D721Med (cell line): ENCODE results near the gene FOSL1.

Source experiments
- DNase-seq: peaks from one replicate; pipeline ENCODE4 v3.0.0; 2011; ENCODE audit warnings: low spot score; ENCODE audit not compliant: insufficient read length
- FAIRE-seq: peaks from 2 replicates; lab custom pipeline; 2011; peaks lifted over from hg19 to GRCh38; lab: Jason Lieb, UNC
- TF ChIP-seq, protein P1 (sequence below): IDR thresholded peaks from 2 replicates; pipeline ENCODE4 v1.5.1; 2012; ENCODE audit warnings: mild to moderate bottlenecking, control low read depth; ENCODE audit not compliant: insufficient read depth; ENCODE audit errors: missing control alignments

The FOSL1 gene

DNA sequence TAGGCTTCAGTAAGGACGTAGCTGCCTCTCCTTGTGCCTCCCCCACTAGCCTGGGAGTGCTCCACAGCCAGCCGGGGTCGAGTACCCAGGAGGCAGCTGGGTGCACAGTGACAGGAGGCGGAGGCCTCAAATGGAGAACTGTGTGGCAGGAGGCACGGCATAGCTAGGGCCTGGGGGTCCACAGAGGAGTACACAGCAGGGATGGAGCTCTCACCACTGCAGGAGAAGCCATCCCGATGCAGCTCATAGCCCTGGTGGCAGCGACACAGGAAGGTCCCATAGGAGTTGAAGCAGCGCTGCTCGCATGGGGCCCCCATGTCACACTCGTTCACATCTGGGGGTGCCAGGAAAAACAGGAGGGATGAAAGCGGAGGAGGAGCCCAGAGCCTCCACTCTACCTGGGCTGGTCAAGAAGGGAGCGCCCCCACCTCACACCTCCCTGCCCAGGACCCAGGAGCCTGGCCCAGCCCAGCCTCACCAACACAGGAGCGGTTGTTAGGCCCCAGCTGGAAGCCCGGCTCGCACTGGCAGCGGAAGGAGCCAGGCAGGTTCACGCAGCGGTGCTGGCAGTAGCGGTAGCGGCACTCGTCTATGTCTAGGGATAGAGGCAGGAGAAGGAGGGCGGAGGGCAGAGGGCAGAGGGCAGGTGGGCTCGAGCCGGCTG lies 30.4 kb downstream of the FOSL1 start:
- TF ChIP-seq, protein P1, sequence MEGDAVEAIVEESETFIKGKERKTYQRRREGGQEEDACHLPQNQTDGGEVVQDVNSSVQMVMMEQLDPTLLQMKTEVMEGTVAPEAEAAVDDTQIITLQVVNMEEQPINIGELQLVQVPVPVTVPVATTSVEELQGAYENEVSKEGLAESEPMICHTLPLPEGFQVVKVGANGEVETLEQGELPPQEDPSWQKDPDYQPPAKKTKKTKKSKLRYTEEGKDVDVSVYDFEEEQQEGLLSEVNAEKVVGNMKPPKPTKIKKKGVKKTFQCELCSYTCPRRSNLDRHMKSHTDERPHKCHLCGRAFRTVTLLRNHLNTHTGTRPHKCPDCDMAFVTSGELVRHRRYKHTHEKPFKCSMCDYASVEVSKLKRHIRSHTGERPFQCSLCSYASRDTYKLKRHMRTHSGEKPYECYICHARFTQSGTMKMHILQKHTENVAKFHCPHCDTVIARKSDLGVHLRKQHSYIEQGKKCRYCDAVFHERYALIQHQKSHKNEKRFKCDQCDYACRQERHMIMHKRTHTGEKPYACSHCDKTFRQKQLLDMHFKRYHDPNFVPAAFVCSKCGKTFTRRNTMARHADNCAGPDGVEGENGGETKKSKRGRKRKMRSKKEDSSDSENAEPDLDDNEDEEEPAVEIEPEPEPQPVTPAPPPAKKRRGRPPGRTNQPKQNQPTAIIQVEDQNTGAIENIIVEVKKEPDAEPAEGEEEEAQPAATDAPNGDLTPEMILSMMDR: no peak
- FAIRE-seq: no peak
- no peak for DNase-seq

DNA sequence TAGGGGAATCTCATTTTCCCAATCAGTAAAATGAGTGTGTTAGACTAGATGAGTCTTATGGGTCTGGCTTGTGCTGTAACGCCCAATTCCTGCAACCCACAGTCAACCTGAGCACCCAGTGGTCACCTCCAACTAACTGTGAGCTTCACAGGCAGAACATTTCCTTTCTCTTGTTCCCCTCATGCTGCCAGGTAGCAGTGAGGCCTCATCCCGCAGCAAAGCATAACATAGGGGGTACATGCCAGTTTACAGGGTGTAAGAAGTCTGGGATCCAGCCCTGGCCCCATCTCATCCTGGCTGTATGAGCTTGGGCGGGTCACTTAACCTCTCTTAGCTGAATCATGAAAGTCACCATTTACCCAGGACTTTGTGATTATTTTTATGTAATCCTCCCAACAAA lies 31.3 kb downstream of the FOSL1 start:
- FAIRE-seq (no peak), DNase-seq (no peak)
- TF ChIP-seq, protein P1: no peak

DNA sequence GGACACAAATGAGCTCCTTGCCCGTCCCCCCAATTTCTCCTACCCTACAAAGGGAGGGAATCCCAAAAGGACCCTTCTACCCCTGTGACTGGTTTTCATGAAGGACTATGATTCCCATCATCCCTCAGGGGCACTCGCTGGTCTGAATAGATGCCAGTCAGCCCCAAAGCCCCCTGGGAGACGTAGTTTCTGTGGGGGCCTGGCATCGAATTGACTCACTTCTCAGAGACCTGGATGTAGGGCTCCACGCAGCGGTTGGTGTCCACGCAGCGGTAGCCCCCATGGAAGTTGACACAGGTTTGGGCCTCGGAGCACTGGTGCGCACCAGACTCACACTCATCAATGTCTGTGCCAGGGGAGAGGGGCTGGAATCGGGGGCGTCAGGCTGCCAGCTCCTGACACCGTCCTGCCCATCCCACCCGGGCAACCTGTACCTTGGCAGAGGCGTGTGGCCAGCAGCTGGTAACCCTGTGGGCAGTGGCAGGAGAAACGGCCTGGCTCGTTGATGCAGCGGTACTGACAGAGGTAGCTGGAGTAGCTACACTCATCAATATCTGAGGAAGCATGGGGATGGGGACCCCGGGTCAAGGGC lies 32.0 kb downstream of the FOSL1 start:
- FAIRE-seq (no peak), DNase-seq (no peak)
- TF ChIP-seq, protein P1: no peak

DNA sequence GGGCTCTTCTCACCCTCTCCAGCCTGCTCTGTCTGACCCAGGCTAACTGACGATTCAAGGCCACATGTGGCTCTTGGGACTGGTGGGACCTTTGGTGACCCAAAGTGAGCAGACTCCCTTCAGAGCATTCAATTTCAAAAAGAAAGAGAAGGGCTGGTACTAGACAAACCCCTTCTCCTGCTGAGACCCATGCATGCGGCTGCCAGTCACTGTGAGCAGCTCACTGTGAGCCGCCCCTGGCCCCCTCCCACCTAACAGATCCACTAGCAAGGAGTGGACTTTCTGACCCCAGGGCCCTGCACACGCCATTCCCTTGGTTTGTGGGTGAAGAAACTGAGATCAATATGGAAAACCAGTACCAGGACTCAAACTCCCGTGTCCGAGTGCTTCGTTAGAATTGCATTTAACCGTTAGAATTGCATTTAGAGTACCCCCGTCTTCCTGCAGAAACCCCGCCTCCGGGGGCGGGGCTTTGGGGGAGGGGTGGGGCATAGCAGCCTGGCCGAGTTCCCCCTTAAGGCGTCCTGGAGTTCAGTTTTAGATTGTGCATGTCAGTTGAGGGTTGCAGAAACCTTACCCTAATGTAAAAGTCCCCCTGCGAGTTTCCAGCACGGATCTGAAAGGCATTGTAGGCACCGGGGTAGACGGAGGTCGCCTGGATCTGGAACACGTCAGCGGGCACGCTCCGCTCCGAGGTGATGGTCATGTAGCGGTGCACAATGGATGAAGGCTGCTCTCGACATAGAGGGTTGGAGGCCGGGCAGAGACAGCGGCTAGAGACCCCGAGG lies 32.7 kb downstream of the FOSL1 start:
- DNase-seq (no peak), FAIRE-seq (no peak)
- TF ChIP-seq, protein P1: no peak

DNA sequence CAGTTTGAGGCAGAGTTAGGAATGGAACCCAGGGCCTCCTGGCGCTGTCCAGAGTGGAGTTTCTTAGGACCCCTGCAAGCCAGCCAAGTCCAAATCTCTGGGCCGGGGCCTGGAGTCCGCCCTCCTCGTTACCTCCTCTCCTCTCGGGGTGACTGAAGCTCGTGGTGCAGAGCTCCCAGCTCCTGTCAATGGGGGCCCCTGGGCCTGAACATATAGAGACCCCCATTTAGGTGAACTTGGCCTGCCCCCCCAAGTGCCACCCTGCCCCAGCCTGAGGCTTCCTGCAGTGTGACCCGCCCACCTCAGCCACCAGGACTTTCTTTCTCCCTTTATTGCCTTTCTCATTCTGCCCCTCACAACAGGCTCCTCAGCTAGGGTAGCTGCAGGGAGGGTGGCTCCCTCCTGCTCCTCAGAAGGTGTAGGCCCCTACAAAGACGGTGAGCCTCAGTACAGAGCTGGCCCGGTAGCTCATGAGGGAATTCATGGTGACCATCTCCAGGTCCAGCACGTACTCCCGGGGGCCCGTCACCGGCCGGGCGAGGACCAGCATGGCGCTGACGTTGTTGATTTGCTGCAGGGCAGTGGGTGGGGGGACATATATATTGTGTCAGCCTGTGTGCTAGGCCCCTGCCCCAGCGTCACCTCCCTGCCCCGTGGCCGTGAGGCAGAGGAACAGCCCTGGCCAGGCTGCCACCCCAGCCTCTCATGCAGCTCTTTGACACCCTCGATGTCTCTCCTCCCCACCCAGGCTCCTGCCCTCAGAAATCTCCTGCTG lies 33.5 kb downstream of the FOSL1 start:
- DNase-seq (no peak), FAIRE-seq (no peak)
- TF ChIP-seq, protein P1: no peak

DNA sequence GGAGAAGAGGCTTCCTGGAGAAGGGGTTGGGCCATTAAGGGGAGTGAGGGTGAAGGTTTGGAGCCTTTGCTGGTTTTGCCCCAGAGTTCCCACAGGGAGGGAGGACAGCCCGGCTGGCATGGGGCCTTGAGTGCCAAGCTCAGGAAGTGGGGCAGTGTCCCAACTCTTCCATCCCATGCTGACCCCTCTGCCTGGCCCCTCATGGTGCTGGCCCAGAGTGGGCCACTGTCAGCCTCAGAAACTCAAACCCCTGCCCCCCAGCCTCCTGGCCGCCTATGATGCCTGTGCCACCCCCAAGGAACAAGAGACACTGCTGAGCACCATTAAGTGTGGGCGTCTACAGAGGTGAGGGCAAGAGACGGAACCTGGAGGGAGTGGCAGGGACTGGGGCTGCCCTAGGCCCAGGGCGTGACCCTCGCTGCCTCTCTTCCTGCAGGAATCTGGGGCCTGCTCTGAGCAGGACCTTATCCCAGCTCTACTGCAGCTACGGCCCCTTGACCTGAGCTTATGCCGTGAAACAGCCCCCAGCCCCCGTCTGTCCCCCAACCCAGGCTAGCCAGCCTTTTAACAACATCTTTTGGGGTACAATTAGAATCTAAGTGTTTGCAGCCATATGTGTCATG lies 34.5 kb downstream of the FOSL1 start:
- no peak for DNase-seq
- TF ChIP-seq, protein P1: no peak
- FAIRE-seq: no peak
